ENCODE data around the gene BCL2L2.
"Not testable (repeated sequence)": the region's sequence is repeated elsewhere in the genome, so short reads cannot be mapped to it uniquely, and the experiment has no call there.

The BCL2L2 gene, protein sequence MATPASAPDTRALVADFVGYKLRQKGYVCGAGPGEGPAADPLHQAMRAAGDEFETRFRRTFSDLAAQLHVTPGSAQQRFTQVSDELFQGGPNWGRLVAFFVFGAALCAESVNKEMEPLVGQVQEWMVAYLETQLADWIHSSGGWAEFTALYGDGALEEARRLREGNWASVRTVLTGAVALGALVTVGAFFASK

DNA sequence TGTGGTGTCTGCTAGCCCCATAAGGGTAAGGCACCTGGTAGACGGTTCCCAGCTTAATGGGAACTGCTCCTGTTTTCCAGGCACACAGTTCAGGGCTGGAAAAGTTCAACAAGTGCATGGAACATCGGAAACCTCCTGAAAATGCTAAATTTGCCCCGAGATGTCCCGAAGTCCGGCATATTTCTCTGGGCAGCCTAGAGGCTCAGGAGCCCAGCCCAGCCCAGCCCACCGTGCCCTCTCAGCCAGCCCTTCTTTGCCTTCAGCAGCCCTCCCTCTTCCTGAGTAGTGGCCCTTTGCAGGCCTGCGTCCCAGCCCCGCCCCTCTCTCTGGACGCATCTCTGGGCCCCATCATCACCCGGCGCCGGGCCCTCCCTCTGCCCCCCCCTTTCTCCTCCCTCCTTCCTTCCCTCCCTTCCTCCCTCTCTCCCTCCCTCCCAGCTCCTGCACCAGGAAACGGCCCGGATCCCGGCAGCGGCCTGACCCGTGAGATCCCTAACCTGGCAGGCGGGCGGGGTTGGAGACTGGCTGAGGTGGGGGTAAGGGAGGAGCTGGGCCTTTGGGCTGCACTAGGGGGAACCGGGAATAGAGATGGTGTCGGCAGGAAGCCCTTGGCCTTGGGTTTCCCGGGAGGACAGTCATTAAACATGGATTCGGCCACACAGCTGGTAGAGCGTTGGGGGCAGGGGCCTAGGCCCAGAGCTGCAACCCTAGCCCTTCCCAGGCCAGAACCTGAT, at the start of gene BCL2L2:
BCL2L2 (plus strand) TSS at position 422 of the 734 bp plus-strand sequence. CDS start 935 bp downstream, outside the sequence.
- Histone ChIP-seq H3K27ac (ENCODE audit: low read length) (peak within 1 kb of the TSS; percentile 88), H3K36me3 (ENCODE audit: control insufficient read depth in 2 of 2, insufficient read depth in 2 of 2, low read length in 2 of 2) (peaks cover 20 to 27% of the 10 kb centered on the region in 2 donors), H3K9ac (ENCODE audit: low read length in 2 of 2) (peak within 1 kb of the TSS; percentile 94 to 97), H3K4me1 (ENCODE audit: control insufficient read depth, insufficient read depth, low read length) (peaks cover 47% of the 10 kb centered on the region), H3K4me3 (ENCODE audit: low read length in 2 of 2) (peak within 1 kb of the TSS; percentile 94 to 97), H3K27me3 (ENCODE audit: control insufficient read depth in 1 of 2, insufficient read depth in 2 of 2, low read length in 2 of 2) (no peaks in the 10 kb centered on the region), H3K9me3 (ENCODE audit: control insufficient read depth in 2 of 2, low read length in 2 of 2) (no peaks in the 10 kb centered on the region)

- Histone ChIP-seq H3K9me3 (ENCODE audit: control insufficient read depth in 2 of 2, low read length in 2 of 2) (no peaks in the 10 kb centered on the region), H3K27ac (ENCODE audit: low read length) (no peak overlapping the region), H3K36me3 (ENCODE audit: control insufficient read depth in 2 of 2, insufficient read depth in 2 of 2, low read length in 2 of 2) (no peaks in the 10 kb centered on the region), H3K4me3 (ENCODE audit: low read length in 2 of 2) (no peak overlapping the region), H3K4me1 (ENCODE audit: control insufficient read depth, insufficient read depth, low read length) (no peaks in the 10 kb centered on the region), H3K27me3 (ENCODE audit: control insufficient read depth in 1 of 2, insufficient read depth in 2 of 2, low read length in 2 of 2) (no peaks in the 10 kb centered on the region), H3K9ac (ENCODE audit: low read length in 2 of 2) (no peak overlapping the region)
These were observed 48.4 kb upstream of the BCL2L2 start for GRCh38 chr14:23258256-23258655.

DNA sequence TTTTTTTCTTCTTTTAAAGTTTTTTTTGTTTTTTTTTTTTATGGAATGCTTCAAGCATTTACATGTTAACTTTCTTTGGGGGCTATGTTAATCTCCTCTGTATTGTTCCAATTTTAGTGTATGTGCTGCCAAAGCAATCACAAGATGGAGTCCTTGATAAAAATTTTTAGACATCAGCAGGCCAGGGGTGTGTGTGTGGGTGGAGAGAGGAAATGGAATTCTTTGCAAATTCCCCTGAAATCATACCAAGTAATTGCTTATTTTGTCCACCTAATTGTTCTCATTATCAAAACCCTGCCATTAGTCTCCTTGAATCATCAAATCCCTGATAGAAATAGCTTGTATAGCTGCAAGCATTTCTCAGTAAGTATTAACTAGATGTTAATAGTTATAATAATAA, 47.2 kb upstream of the BCL2L2 start:
- Histone ChIP-seq H3K27ac (ENCODE audit: low read length) (no peak overlapping the region), H3K36me3 (ENCODE audit: control insufficient read depth in 2 of 2, insufficient read depth in 2 of 2, low read length in 2 of 2) (no peaks in the 10 kb centered on the region), H3K4me3 (ENCODE audit: low read length in 2 of 2) (no peak overlapping the region), H3K9ac (ENCODE audit: low read length in 2 of 2) (no peak overlapping the region), H3K4me1 (ENCODE audit: control insufficient read depth, insufficient read depth, low read length) (no peaks in the 10 kb centered on the region), H3K9me3 (ENCODE audit: control insufficient read depth in 2 of 2, low read length in 2 of 2) (no peaks in the 10 kb centered on the region), H3K27me3 (ENCODE audit: control insufficient read depth in 1 of 2, insufficient read depth in 2 of 2, low read length in 2 of 2) (no peaks in the 10 kb centered on the region)

DNA sequence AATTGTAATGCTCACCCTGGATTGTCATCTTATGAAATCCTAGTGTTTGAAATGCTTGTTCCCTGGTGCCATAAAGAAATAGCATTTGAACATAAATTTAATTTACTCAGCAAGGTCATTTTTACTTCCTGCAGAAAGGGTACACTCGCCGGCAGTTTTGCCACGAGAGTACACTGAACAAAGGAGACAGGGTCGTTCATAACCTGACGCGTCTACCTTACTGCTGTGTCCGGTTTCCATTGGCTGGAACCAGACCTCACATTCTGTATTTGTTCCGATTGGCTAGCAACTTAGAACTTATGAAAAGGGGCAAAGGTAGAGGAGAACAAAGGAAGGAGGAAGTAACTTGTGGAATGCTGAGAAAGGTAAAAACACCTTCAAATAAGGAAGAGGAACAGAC, 45.8 kb upstream of the BCL2L2 start:
- not testable (repeated sequence) for H3K36me3 ChIP-seq (ENCODE audit: control insufficient read depth in 2 of 2, insufficient read depth in 2 of 2, low read length in 2 of 2); H3K27ac ChIP-seq (ENCODE audit: low read length); H3K9ac ChIP-seq (ENCODE audit: low read length in 2 of 2); H3K4me3 ChIP-seq (ENCODE audit: low read length in 2 of 2); H3K9me3 ChIP-seq (ENCODE audit: control insufficient read depth in 2 of 2, low read length in 2 of 2); H3K27me3 ChIP-seq (ENCODE audit: control insufficient read depth in 1 of 2, insufficient read depth in 2 of 2, low read length in 2 of 2); H3K4me1 ChIP-seq (ENCODE audit: control insufficient read depth, insufficient read depth, low read length)

DNA sequence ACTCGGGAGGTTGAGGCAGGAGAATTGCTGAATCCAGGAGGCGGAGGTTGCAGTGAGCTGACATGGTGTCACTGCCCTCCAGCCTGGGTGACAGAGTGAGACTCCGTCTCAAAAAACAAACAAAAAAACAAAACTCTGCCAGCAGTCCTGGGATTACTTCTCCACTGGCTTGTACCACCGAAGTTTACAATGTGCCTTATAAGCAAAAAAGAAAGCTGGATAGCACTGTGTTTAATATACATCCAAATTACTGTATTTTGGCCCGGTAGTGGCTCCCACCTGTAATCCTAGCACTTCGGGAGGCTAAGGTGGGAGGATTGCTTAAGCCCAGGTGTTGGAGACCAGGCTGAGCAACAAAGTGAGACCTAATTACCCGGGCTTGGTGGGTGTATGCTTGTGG, 37.4 kb upstream of the BCL2L2 start:
- H3K4me3 ChIP-seq (ENCODE audit: low read length in 2 of 2) = no peak overlapping the region
- no peak overlapping the region for H3K27ac ChIP-seq (ENCODE audit: low read length)
- no peaks in the 10 kb centered on the region for H3K27me3 ChIP-seq (ENCODE audit: control insufficient read depth in 1 of 2, insufficient read depth in 2 of 2, low read length in 2 of 2)
- H3K9me3 ChIP-seq (ENCODE audit: control insufficient read depth in 2 of 2, low read length in 2 of 2) = no peaks in the 10 kb centered on the region
- no peaks in the 10 kb centered on the region for H3K36me3 ChIP-seq (ENCODE audit: control insufficient read depth in 2 of 2, insufficient read depth in 2 of 2, low read length in 2 of 2)
- no peak overlapping the region for H3K9ac ChIP-seq (ENCODE audit: low read length in 2 of 2)
- no peaks in the 10 kb centered on the region for H3K4me1 ChIP-seq (ENCODE audit: control insufficient read depth, insufficient read depth, low read length)

DNA sequence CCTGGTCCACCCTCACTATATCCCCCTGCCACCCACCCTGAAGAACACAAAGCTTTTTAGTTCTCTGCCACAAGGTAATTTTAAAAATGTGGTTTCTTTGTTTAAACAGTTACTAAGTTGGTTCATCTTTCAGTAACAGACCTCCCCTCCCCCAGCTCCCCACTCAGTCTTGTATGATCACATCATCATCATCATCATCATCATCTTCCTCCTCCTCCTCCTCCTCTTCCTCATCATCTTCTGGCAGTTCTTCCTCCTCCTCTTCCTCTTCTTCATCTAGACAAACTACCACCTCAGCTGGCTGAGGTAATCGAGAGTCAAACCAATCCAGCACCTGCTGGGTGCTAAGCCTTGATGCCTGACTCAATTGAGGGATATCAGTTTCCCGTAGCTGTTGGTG, 31.2 kb upstream of the BCL2L2 start:
- Histone ChIP-seq H3K27me3 (ENCODE audit: control insufficient read depth in 1 of 2, insufficient read depth in 2 of 2, low read length in 2 of 2) (no peaks in the 10 kb centered on the region), H3K4me3 (ENCODE audit: low read length in 2 of 2) (no peak overlapping the region), H3K36me3 (ENCODE audit: control insufficient read depth in 2 of 2, insufficient read depth in 2 of 2, low read length in 2 of 2) (peaks cover 6% of the 10 kb centered on the region in 2 donors), H3K27ac (ENCODE audit: low read length) (no peak overlapping the region), H3K9me3 (ENCODE audit: control insufficient read depth in 2 of 2, low read length in 2 of 2) (no peaks in the 10 kb centered on the region), H3K4me1 (ENCODE audit: control insufficient read depth, insufficient read depth, low read length) (no peaks in the 10 kb centered on the region), H3K9ac (ENCODE audit: low read length in 2 of 2) (no peak overlapping the region)

- no peak overlapping the region for H3K4me3 ChIP-seq (ENCODE audit: low read length in 2 of 2)
These were observed 29.4 kb upstream of the BCL2L2 start for GRCh38 chr14:23277189-23277588.

GRCh38 chr14:23277928-23278327, 28.7 kb upstream of the BCL2L2 start:
- not testable (repeated sequence) for H3K9ac ChIP-seq (ENCODE audit: low read length in 2 of 2); H3K4me1 ChIP-seq (ENCODE audit: control insufficient read depth, insufficient read depth, low read length); H3K4me3 ChIP-seq (ENCODE audit: low read length in 2 of 2); H3K36me3 ChIP-seq (ENCODE audit: control insufficient read depth in 2 of 2, insufficient read depth in 2 of 2, low read length in 2 of 2); H3K27me3 ChIP-seq (ENCODE audit: control insufficient read depth in 1 of 2, insufficient read depth in 2 of 2, low read length in 2 of 2); H3K9me3 ChIP-seq (ENCODE audit: control insufficient read depth in 2 of 2, low read length in 2 of 2); H3K27ac ChIP-seq (ENCODE audit: low read length)

More at GRCh38 chr14:23277189-23277588, 29.4 kb upstream of the BCL2L2 start:
- Histone ChIP-seq H3K9me3 (ENCODE audit: control insufficient read depth in 2 of 2, low read length in 2 of 2) (no peaks in the 10 kb centered on the region), H3K4me1 (ENCODE audit: control insufficient read depth, insufficient read depth, low read length) (no peaks in the 10 kb centered on the region), H3K36me3 (ENCODE audit: control insufficient read depth in 2 of 2, insufficient read depth in 2 of 2, low read length in 2 of 2) (peaks cover 6 to 8% of the 10 kb centered on the region in 2 donors), H3K9ac (ENCODE audit: low read length in 2 of 2) (no peak overlapping the region), H3K27ac (ENCODE audit: low read length) (no peak overlapping the region), H3K27me3 (ENCODE audit: control insufficient read depth in 1 of 2, insufficient read depth in 2 of 2, low read length in 2 of 2) (no peaks in the 10 kb centered on the region)

- Histone ChIP-seq H3K4me3 (ENCODE audit: low read length in 2 of 2) (no peak overlapping the region), H3K27me3 (ENCODE audit: control insufficient read depth in 1 of 2, insufficient read depth in 2 of 2, low read length in 2 of 2) (no peaks in the 10 kb centered on the region), H3K27ac (ENCODE audit: low read length) (no peak overlapping the region), H3K4me1 (ENCODE audit: control insufficient read depth, insufficient read depth, low read length) (peaks cover 5% of the 10 kb centered on the region), H3K9ac (ENCODE audit: low read length in 2 of 2) (no peak overlapping the region), H3K36me3 (ENCODE audit: control insufficient read depth in 2 of 2, insufficient read depth in 2 of 2, low read length in 2 of 2) (peaks cover 1 to 5% of the 10 kb centered on the region in 2 donors), H3K9me3 (ENCODE audit: control insufficient read depth in 2 of 2, low read length in 2 of 2) (no peaks in the 10 kb centered on the region)
These were observed 25.4 kb upstream of the BCL2L2 start for GRCh38 chr14:23281247-23281646.

DNA sequence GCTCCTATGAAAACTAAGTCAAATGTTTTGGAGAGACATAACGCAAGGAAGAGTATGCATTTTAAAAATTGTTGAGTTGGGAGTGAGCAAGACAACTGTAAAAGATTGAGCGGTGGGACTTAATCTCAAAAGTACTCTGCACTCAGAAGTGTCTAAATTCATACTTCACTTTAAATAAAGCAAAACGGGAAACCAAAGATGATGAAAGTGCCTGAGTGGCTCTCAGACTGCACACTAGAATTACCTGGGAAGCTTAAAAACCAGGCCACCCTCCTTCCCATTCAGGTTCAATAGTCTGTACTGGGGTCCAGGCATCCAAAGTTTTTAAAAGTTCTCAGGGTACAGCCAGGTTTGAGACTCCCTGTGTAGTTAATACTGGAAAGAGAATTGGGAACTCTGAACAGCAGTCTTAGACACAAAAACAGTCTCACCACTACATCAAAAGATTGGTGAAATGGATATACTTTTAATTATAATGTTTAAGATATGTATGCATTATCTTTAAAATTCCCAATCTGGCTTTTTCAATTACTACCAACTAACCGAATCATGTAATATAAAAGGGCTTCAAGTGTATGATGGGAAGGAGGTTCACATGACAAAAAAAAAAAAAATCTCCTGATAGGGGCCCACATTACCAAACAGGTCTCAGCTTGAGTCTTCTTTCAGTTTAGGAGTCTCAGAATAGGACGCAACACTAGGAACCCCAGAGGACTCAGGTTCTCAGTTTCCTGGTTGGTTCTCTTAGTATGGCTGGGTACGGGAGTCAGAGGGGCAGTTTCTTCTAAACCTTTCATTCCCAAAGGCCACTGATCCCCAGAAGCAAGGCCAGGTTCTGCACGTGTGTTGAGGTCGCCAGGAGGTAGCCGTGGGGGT, 21.7 kb upstream of the BCL2L2 start:
- peak overlapping the region; percentile 98 for H3K27ac ChIP-seq (ENCODE audit: low read length)
- no peaks in the 10 kb centered on the region for H3K9me3 ChIP-seq (ENCODE audit: control insufficient read depth in 2 of 2, low read length in 2 of 2)
- H3K36me3 ChIP-seq (ENCODE audit: control insufficient read depth in 2 of 2, insufficient read depth in 2 of 2, low read length in 2 of 2) = peaks cover 0 to 2% of the 10 kb centered on the region in 2 donors
- peaks cover 10% of the 10 kb centered on the region for H3K4me1 ChIP-seq (ENCODE audit: control insufficient read depth, insufficient read depth, low read length)
- H3K9ac ChIP-seq (ENCODE audit: low read length in 2 of 2) = peak overlapping the region; percentile 87 to 97
- H3K4me3 ChIP-seq (ENCODE audit: low read length in 2 of 2) = peak overlapping the region; percentile 90 to 92
- H3K27me3 ChIP-seq (ENCODE audit: control insufficient read depth in 1 of 2, insufficient read depth in 2 of 2, low read length in 2 of 2) = no peaks in the 10 kb centered on the region
